HL-60 (cell line): ENCODE results near the gene RPS6KA4.

Experiments used
- DNase-seq, 2 experiments: peaks; one replicate each; pipeline ENCODE4 v3.0.0-alpha.2; 2010 to 2020; ENCODE audit warnings: low read depth in 1 of 2, low spot score in 1 of 2
- H3K27ac ChIP-seq: fragments of 250-450 bp; sonication (Bioruptor Pico); replicated peaks from 2 replicates; pipeline ENCODE4 v1.5.1; 2020; ENCODE audit warnings: mild to moderate bottlenecking, moderate library complexity
- H3K27me3 ChIP-seq: fragments of 250-450 bp; sonication (Bioruptor Pico); 2 replicates; pipeline ENCODE4 v1.5.1; 2021; ENCODE audit warnings: mild to moderate bottlenecking, moderate library complexity; ENCODE audit not compliant: insufficient read depth, poor library complexity, severe bottlenecking
- H3K4me3 ChIP-seq: replicated peaks from 2 replicates; pipeline ENCODE4 v1.5.1; 2011; ENCODE audit warnings: mild to moderate bottlenecking, control low read depth, low read length; ENCODE audit not compliant: insufficient read depth
- CTCF ChIP-seq: IDR thresholded peaks from one replicate; pipeline ENCODE4 v1.5.1; 2011; ENCODE audit warnings: low read length, control low read depth, inconsistent platforms; ENCODE audit not compliant: insufficient read depth
- GABPA ChIP-seq: IDR thresholded peaks from 2 replicates; pipeline ENCODE4 v1.6.1; 2012; ENCODE audit warnings: low read depth
- POLR2AphosphoS5 ChIP-seq: IDR thresholded peaks from 2 replicates; pipeline ENCODE4 v1.6.1; 2012; ENCODE audit warnings: low read depth
- SPI1 ChIP-seq: IDR thresholded peaks from 2 replicates; pipeline ENCODE4 v1.6.1; 2012; ENCODE audit warnings: low read depth, mild to moderate bottlenecking, borderline replicate concordance
- TF ChIP-seq, protein P1 (sequence below): IDR thresholded peaks from 2 replicates; pipeline ENCODE4 v1.6.1; 2012; ENCODE audit warnings: low read depth; ENCODE audit not compliant: insufficient replicate concordance

The RPS6KA4 gene

GRCh38 chr11:64317325-64317960 lies 41.5 kb upstream of the RPS6KA4 start, which contains the start of gene TRMT112:
TSS of gene TRMT112 (minus strand) at chr11:64317559. CDS start at chr11:64317526, 33 bp downstream.
- peak; percentile 96 to 100 for DNase-seq
- Histone ChIP-seq H3K27me3 (no peaks in the 10 kb centered on the region), H3K27ac (peak within 1 kb of the TSS; percentile 96), H3K4me3 (peak within 1 kb of the TSS; percentile 92)
- TF ChIP-seq GABPA (peak; percentile 97), POLR2AphosphoS5 (peak; percentile 86), SPI1 (peak; percentile 48; the same call in 1 of the 2 replicates)
- TF ChIP-seq, protein P1, sequence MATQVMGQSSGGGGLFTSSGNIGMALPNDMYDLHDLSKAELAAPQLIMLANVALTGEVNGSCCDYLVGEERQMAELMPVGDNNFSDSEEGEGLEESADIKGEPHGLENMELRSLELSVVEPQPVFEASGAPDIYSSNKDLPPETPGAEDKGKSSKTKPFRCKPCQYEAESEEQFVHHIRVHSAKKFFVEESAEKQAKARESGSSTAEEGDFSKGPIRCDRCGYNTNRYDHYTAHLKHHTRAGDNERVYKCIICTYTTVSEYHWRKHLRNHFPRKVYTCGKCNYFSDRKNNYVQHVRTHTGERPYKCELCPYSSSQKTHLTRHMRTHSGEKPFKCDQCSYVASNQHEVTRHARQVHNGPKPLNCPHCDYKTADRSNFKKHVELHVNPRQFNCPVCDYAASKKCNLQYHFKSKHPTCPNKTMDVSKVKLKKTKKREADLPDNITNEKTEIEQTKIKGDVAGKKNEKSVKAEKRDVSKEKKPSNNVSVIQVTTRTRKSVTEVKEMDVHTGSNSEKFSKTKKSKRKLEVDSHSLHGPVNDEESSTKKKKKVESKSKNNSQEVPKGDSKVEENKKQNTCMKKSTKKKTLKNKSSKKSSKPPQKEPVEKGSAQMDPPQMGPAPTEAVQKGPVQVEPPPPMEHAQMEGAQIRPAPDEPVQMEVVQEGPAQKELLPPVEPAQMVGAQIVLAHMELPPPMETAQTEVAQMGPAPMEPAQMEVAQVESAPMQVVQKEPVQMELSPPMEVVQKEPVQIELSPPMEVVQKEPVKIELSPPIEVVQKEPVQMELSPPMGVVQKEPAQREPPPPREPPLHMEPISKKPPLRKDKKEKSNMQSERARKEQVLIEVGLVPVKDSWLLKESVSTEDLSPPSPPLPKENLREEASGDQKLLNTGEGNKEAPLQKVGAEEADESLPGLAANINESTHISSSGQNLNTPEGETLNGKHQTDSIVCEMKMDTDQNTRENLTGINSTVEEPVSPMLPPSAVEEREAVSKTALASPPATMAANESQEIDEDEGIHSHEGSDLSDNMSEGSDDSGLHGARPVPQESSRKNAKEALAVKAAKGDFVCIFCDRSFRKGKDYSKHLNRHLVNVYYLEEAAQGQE = no peak

GRCh38 chr11:64317961-64318765 lies 40.8 kb upstream of the RPS6KA4 start, which contains the start of gene PRDX5:
TSS of gene PRDX5 (plus strand) at chr11:64318121. CDS start at chr11:64318216, 95 bp downstream.
- Histone ChIP-seq H3K4me3 (peak within 1 kb of the TSS; percentile 92), H3K27ac (peak within 1 kb of the TSS; percentile 96), H3K27me3 (no peaks in the 10 kb centered on the region)
- DNase-seq = peak; percentile 97 to 98
- TF ChIP-seq POLR2AphosphoS5 (peak; percentile 74), CTCF (peak; percentile 29), SPI1 (peak; percentile 49; the same call in 1 of the 2 replicates), GABPA (no peak)
- TF ChIP-seq, protein P1 = peak; percentile 22

DNA sequence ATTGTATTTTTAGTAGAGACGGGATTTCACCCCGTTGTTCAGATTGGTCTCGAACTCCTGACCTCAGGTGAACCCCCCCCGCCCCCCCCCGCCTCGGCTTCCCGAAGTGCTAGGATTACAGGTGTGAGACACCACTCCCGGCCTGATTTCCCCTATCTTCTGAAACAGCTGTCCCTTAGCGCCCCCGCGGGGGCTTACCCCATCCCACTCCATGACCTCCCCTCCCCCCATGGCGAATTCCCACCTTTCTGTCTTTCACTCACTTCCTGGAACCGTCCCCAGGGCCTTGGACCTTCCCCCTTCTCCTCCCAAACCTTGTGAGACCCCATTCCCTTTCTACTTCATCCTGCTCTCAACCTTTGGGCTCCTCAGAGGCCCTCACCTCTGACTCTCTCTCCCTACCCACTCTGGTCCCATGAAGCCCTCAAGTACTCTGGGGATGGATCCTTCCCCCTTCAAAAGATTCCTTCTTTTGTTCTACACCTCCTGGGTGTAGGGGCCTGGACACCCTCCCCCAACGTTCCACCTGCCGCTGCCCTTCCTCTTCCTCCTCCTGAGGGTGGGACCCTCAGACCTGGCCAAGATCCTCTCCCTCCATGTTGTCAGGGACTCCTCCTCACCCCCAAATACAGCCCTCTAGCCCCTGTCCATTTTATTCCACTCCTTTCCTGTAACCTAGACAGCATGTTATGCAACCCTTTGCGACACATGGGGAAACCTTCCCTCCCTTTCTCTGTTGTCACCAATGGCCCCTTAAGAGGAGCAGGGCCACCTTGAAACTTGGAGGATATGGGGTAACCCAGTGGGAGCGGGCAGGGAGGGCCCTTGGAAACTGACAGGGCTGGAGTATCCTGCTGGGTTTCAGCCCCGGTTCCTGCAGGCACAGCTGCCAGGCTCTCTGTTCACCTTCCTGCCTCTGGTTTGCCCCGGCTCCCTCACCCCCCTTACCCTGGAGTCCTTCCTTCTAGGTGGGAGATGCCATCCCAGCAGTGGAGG lies 39.9 kb upstream of the RPS6KA4 start:
- Histone ChIP-seq H3K4me3 (peak overlapping the region; percentile 92), H3K27me3 (no peaks in the 10 kb centered on the region), H3K27ac (peak overlapping the region; percentile 96)
- TF ChIP-seq SPI1 = no peak
- no peak for TF ChIP-seq GABPA
- peak; percentile 59; the same call in 1 of the 2 replicates for TF ChIP-seq POLR2AphosphoS5
- TF ChIP-seq, protein P1 = no peak
- TF ChIP-seq CTCF = no peak
- DNase-seq = peak; percentile 84 to 86
